AG04449 (cell line): ENCODE measurements around the gene LIMS1.

Source experiments
- CTCF ChIA-PET: fragments of 350-600 bp; formaldehyde crosslinking; extraction: SDS; loops from one replicate; lab custom pipeline; 2021; ENCODE audit warnings: antibody characterized with exemption; lab: Yijun Ruan, JAX
- POLR2A ChIA-PET: fragments of 400-600, 350-600 bp; formaldehyde crosslinking; extraction: SDS; loops from one replicate; lab custom pipeline; 2020; ENCODE audit warnings: antibody characterized with exemption, inconsistent platforms; lab: Yijun Ruan, JAX
- DNase-seq: peaks from one replicate; pipeline ENCODE4 v3.0.0-alpha.2; 2010; ENCODE audit warnings: low read depth, low spot score
- H3K4me3 ChIP-seq: 2 replicates; pipeline ENCODE4 v1.5.1; 2011; ENCODE audit warnings: low read depth, mild to moderate bottlenecking, control low read depth, low read length
- CTCF ChIP-seq: IDR thresholded peaks from one replicate; pipeline ENCODE4 v1.5.1; 2011; ENCODE audit warnings: mild to moderate bottlenecking, moderate library complexity, low read length, control low read depth, inconsistent platforms; ENCODE audit not compliant: insufficient read depth; ENCODE audit errors: missing control alignments

Gene LIMS1

GRCh38 chr2:108625186-108625827, 91.0 kb downstream of the LIMS1 start:
- DNase-seq, result no peak
- ChIA-PET POLR2A (no interaction called here), CTCF (interaction anchor here (1.7 to 7.8 kb wide), 2 partner anchors 8 to 12 kb away, joined by 4 to 100 read pairs; no protein-coding TSS in a partner anchor)
- TF ChIP-seq CTCF, result no peak
- no peak overlapping the region for H3K4me3 ChIP-seq

GRCh38 chr2:108625828-108626195, 91.5 kb downstream of the LIMS1 start:
- TF ChIP-seq CTCF, result no peak
- POLR2A ChIA-PET, result no interaction called here
- H3K4me3 ChIP-seq, result no peak overlapping the region
- no peak for DNase-seq
- CTCF ChIA-PET, result interaction anchor here (1.7 to 7.8 kb wide), 2 partner anchors 8 to 11 kb away, joined by 4 to 100 read pairs; no protein-coding TSS in a partner anchor

DNA sequence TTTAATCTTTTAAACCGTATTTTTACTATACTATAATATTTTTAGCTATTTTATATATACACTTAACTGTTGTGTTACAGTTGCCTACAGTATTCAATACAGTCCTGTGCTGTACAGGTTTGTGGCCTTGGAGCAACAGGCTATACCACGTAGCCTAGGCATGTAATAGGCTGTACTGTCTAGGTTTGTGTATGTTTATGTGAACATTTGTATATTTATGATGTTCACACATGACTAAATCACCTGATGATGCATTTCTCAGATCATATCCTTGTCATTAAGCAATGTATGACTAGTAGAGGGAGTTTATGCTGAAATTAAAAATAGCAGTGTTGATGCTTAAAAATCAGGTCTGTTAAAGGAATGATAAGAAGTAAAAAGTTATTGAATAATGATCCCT, 92.7 kb downstream of the LIMS1 start:
- no peak for TF ChIP-seq CTCF
- DNase-seq, result no peak
- ChIA-PET CTCF (interaction anchor here (1.7 to 7.8 kb wide), 2 partner anchors 10 kb away, joined by 4 to 100 read pairs; no protein-coding TSS in a partner anchor), POLR2A (no interaction called here)
- H3K4me3 ChIP-seq, result no peak overlapping the region

- CTCF ChIA-PET, result interaction anchor here (1.4 to 7.8 kb wide), 3 partner anchors 9 to 44 kb away, joined by 3 to 100 read pairs (median 10); no protein-coding TSS in a partner anchor
- no peak for DNase-seq
- no peak overlapping the region for H3K4me3 ChIP-seq
- POLR2A ChIA-PET, result no interaction called here
- TF ChIP-seq CTCF, result no peak
These were observed 93.8 kb downstream of the LIMS1 start for GRCh38 chr2:108627911-108628567.

DNA sequence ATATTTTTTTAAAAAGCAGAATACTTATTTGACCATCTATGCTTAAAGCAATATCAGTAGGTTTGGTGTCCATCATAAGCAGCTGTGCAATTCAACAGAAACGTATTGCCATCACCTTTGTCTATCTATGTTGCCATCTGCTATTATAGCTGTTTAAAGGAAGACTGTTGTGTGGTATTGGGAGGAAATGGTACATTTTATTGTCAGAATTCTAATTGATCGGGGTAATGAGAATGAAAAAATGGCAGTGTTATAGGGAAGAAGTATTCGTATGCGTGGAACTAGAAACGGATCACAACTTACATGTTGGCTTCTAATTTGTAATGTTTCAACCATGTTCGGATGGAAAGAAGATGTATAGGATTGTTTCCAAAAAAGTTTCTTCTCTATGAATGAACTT, 94.7 kb downstream of the LIMS1 start:
- POLR2A ChIA-PET, result no interaction called here
- CTCF ChIA-PET, result interaction anchor here (1.4 to 7.8 kb wide), 3 partner anchors 8 to 45 kb away, joined by 3 to 100 read pairs (median 10); no protein-coding TSS in a partner anchor
- no peak overlapping the region for H3K4me3 ChIP-seq
- no peak for TF ChIP-seq CTCF
- no peak for DNase-seq

DNA sequence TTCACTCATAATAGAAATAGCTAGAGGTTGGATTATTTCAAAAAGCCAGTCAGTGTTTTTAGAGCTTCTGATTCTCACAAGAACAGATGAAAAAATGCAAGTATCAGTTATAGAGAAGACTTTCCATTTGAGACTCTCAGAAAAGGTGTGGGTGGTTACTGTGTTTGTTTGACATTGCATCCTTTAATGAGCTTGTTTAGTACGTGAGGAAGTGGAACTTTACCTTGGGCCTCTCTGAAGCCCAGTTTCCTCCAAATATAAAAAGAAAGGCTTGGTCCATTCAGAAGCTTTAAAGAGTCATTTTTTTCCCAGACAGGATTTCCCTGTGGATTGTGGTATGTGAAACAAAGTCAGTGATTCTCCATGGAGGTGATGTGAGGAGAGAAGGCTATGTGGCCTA, 95.1 kb downstream of the LIMS1 start:
- POLR2A ChIA-PET, result no interaction called here
- no peak for TF ChIP-seq CTCF
- CTCF ChIA-PET, result interaction anchor here (1.4 to 7.8 kb wide), 3 partner anchors 8 to 45 kb away, joined by 3 to 100 read pairs (median 10); no protein-coding TSS in a partner anchor
- H3K4me3 ChIP-seq, result no peak overlapping the region
- DNase-seq, result no peak
